Measurements from ENCODE around the gene EMC10. TPM values are rescaled to one million over a fixed set of nuclear protein-coding genes. Genes with fewer than 3 reads are reported as not detected.

The EMC10 gene
- total and polyA plus RNA-seq, 10 of the 15 experiments (the other 5 are each of a cell fraction or from before 2014, with no cell fraction given): 2.5 to 77.3 (median 20.3) TPM

DNA sequence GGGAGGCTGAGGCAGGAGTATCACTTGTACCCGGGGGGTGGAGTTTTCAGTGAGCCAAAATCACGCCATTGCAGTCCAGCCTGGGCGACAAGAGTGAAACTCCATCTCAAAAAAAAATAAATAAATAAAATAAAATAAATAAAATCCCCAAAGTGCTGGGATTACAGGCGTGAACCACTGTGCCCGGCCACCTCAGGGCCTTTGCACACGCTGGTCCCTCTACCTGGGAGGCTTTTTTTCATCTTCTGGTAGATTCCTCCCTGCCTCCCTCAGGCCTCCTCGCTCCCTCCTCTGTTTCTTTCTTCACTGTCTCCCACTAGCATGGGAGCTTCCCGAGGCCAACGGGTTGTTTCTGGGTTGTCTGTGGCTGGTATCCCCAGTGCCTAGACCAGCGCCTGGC is 28.6 kb upstream of the EMC10 start:
- ATAC-seq (no peak), DNase-seq (ENCODE audit: low read depth, low spot score) (no peak), FAIRE-seq (no peak)
- H3K79me2 ChIP-seq (ENCODE audit: control insufficient read depth, insufficient read depth, low read length): no peaks in the 10 kb centered on the region
- no peaks in the 10 kb centered on the region for H3K36me3 ChIP-seq (ENCODE audit: control insufficient read depth in 2 of 2, insufficient read depth in 2 of 2, low read length in 1 of 2)
- TF ChIP-seq KLF5 (IDR thresholded peaks at IDR 0.05; ENCODE audit: partially characterized antibody) (no peak), CHD4 (IDR thresholded peaks at IDR 0.05) (no peak), RAD21 (IDR thresholded peaks at IDR 0.05; ENCODE audit: insufficient read depth, low read depth, low read length) (no peak), SIX5 (IDR thresholded peaks at IDR 0.05; ENCODE audit: low read depth, low read length, severe bottlenecking) (no peak), NR2C2 (IDR thresholded peaks at IDR 0.05; ENCODE audit: borderline replicate concordance, control insufficient read depth, insufficient read length, low read depth) (no peak), PML (IDR thresholded peaks at IDR 0.05; ENCODE audit: low read length) (no peak), NFXL1 (IDR thresholded peaks at IDR 0.05; ENCODE audit: borderline replicate concordance) (no peak), RBBP5 (conservative IDR thresholded peaks at IDR 0.05) (no peak)
- TF ChIP-seq, protein P1, sequence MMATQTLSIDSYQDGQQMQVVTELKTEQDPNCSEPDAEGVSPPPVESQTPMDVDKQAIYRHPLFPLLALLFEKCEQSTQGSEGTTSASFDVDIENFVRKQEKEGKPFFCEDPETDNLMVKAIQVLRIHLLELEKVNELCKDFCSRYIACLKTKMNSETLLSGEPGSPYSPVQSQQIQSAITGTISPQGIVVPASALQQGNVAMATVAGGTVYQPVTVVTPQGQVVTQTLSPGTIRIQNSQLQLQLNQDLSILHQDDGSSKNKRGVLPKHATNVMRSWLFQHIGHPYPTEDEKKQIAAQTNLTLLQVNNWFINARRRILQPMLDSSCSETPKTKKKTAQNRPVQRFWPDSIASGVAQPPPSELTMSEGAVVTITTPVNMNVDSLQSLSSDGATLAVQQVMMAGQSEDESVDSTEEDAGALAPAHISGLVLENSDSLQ (IDR thresholded peaks at IDR 0.05): no peak
- TF ChIP-seq, protein P2, sequence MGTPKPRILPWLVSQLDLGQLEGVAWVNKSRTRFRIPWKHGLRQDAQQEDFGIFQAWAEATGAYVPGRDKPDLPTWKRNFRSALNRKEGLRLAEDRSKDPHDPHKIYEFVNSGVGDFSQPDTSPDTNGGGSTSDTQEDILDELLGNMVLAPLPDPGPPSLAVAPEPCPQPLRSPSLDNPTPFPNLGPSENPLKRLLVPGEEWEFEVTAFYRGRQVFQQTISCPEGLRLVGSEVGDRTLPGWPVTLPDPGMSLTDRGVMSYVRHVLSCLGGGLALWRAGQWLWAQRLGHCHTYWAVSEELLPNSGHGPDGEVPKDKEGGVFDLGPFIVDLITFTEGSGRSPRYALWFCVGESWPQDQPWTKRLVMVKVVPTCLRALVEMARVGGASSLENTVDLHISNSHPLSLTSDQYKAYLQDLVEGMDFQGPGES (IDR thresholded peaks at IDR 0.05): no peak
- in situ Hi-C loops (cut with MboI) (no loop called here), intact Hi-C loops (cut with micrococcal nuclease; ENCODE audit: unreplicated experiment) (no loop called here)
- no peaks in the 10 kb centered on the region for H3K27me3 ChIP-seq (replicated peaks in 1 of 2; ENCODE audit: control insufficient read depth in 2 of 2, insufficient read depth in 2 of 2, low read length in 1 of 2)
- no peak overlapping the region for H2AFZ ChIP-seq (ENCODE audit: control insufficient read depth, low read depth, low read length)
- no peak overlapping the region for H3K27ac ChIP-seq (ENCODE audit: control insufficient read depth, insufficient read depth)
- H3K4me2 ChIP-seq (ENCODE audit: control insufficient read depth, insufficient read depth): no peak overlapping the region
- H4K20me1 ChIP-seq (ENCODE audit: control insufficient read depth, insufficient read depth): no peaks in the 10 kb centered on the region
- no peak overlapping the region for H3K4me3 ChIP-seq
- no peaks in the 10 kb centered on the region for H3K9me3 ChIP-seq (replicated peaks; ENCODE audit: control insufficient read depth, insufficient read depth, low read length)
- H3K4me1 ChIP-seq (ENCODE audit: control insufficient read depth, insufficient read depth, low read length): no peaks in the 10 kb centered on the region
- no peak overlapping the region for H3K9ac ChIP-seq (ENCODE audit: control insufficient read depth, insufficient read depth, low read length)
- no TSS peak for BruUV-seq (replicated peaks)
- RAD21 ChIA-PET (ENCODE audit: unreplicated experiment): no interaction called here
- SMC1A ChIA-PET (ENCODE audit: uncharacterized antibody, unreplicated experiment): interaction anchor here (1.2 kb wide), 1 partner anchor 82 kb away, joined by 3 read pairs; no protein-coding TSS in a partner anchor
- 57% methylated on average over 10 of the region's 10 CpGs for WGBS (ENCODE audit: insufficient coverage, insufficient replicate concordance, low lambda C conversion rate, missing lambda C conversion rate)
- POLR2A ChIA-PET: interaction anchor here (1.0 to 1.2 kb wide), 2 partner anchors 12 to 72 kb away, joined by 3 read pairs; partner anchors contain the start of gene NR1H2
- CTCF ChIA-PET: interaction anchor here (0.8 kb wide), 1 partner anchor 81 kb away, joined by 4 read pairs; no protein-coding TSS in a partner anchor
